Nephron (organoid): ENCODE measurements around the gene MRPL49.
"Not testable (repeated sequence)": the region's sequence is repeated elsewhere in the genome, so short reads cannot be mapped to it uniquely, and the experiment has no call there.

Experiments
- H3K27ac Mint-ChIP-seq, 3 experiments: 2 replicates each; pipeline ENCODE4 v1.8.0; 2020; ENCODE audit warnings: mixed read lengths in 3 of 3, mild to moderate bottlenecking in 2 of 3, moderate library complexity in 1 of 3
- H3K27me3 Mint-ChIP-seq: 2 replicates; pipeline ENCODE4 v1.8.0; 2021; ENCODE audit warnings: low read depth, mild to moderate bottlenecking, moderate library complexity, mixed read lengths
- H3K36me3 Mint-ChIP-seq: 2 replicates; pipeline ENCODE4 v1.8.0; 2020; ENCODE audit warnings: low read depth, mixed read lengths
- H3K4me1 Mint-ChIP-seq: 2 replicates; pipeline ENCODE4 v1.8.0; 2020; ENCODE audit warnings: mixed read lengths
- H3K4me3 Mint-ChIP-seq, 3 experiments: 2 replicates each; pipeline ENCODE4 v1.8.0; 2020; ENCODE audit warnings: mild to moderate bottlenecking in 3 of 3, mixed read lengths in 3 of 3, moderate library complexity in 2 of 3
- H3K9me3 Mint-ChIP-seq: 2 replicates; pipeline ENCODE4 v1.8.0; 2020; ENCODE audit warnings: mixed read lengths
- CTCF ChIP-seq, 3 experiments: fragments of 200-600 bp; sonication (generic); IDR thresholded peaks; one replicate each; pipeline ENCODE4 v1.5.0; 2021; ENCODE audit warnings: antibody characterized with exemption in 3 of 3; ENCODE audit not compliant: unreplicated experiment in 3 of 3

MRPL49 gene

GRCh38 chr11:65118097-65118837 lies 3.9 kb upstream of the MRPL49 start:
- peak overlapping the region; percentile 90 to 100 (median 90) for H3K4me3 Mint-ChIP-seq
- TF ChIP-seq CTCF (IDR thresholded peaks at IDR 0.05; ENCODE audit: unreplicated experiment in 3 of 3): peak in 1 of 3 experiments; percentile 48
- no peaks in the 10 kb centered on the region for H3K27me3 Mint-ChIP-seq
- H3K9me3 Mint-ChIP-seq: no peaks in the 10 kb centered on the region
- peak overlapping the region; percentile 80 to 91 (median 84) for H3K27ac Mint-ChIP-seq
- peaks cover 33% of the 10 kb centered on the region for H3K4me1 Mint-ChIP-seq
- peaks cover 32% of the 10 kb centered on the region for H3K36me3 Mint-ChIP-seq

DNA sequence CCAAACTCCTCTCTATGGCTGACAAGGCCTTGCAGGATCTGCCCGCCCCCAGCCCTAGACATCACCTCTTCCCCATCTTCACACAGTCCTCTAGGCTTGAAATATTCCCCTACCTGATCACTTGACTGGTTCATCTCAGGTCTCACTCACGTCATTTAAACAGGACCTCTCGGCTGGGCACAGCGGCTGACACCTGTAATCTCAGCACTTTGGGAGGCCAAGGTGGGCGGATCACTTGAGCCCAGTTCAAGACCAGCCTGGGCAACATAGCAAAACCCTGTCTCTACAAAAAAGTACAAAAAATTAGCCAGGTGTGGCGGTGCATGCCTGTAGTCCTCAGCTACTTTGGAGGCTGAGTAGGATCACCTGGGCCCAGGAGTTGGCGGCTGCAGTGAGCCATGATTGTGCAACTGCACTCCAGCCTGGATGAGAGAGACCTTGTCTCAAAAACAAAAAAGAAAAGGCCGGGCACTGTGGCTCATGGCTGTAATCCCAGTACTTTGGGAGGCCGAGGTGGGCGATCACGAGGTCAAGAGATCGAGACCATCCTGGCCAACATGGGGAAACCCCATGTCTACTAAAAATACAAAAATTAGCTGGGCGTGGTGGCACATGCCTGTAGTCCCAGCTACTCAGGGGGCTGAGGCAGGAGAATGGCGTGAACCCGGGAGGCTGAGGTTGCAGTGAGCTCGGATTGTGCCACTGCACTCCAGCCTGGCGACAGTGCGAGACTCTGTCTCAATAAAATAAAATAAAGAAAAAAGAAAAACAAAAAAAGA lies 3.0 kb upstream of the MRPL49 start:
- not testable (repeated sequence) for H3K27me3 Mint-ChIP-seq, H3K9me3 Mint-ChIP-seq
- Mint-ChIP-seq H3K4me1 (peaks cover 26% of the 10 kb centered on the region), H3K27ac (peak overlapping the region in 2 of 3 experiments; percentile 32 to 44), H3K36me3 (peaks cover 34% of the 10 kb centered on the region), H3K4me3 (peak overlapping the region; percentile 76 to 100 (median 98))

GRCh38 chr11:65119670-65119995 lies 2.5 kb upstream of the MRPL49 start:
- Mint-ChIP-seq H3K27me3 (no peaks in the 10 kb centered on the region), H3K4me1 (peaks cover 28% of the 10 kb centered on the region), H3K4me3 (peak overlapping the region; percentile 76 to 100 (median 98)), H3K36me3 (peaks cover 39% of the 10 kb centered on the region), H3K9me3 (no peaks in the 10 kb centered on the region), H3K27ac (peak overlapping the region in 1 of 3 experiments; percentile 32)
- no peak for TF ChIP-seq CTCF (IDR thresholded peaks at IDR 0.05; ENCODE audit: unreplicated experiment in 3 of 3)

DNA sequence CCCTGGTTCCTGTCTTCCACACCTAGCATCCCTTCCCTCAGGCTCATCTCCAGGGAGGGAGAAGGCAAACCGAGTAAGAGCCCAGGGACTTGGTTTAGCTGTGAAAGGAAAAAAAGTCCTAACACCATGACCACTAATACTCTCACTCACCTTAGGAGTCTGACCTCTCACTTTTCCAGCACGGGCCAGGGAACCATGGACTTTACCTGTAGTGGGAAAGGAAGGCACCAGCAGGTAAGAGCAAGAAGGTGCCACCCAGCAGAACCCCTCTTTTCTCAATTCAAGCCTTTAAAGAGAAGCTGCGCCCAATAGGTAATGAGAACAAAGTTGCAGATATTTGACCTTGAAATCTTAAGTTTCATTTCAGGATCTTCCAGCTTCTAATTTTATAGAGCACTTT lies 1.3 kb upstream of the MRPL49 start:
- peak overlapping the region; percentile 94 to 98 (median 97) for H3K27ac Mint-ChIP-seq
- H3K4me1 Mint-ChIP-seq: peaks cover 28% of the 10 kb centered on the region
- no peaks in the 10 kb centered on the region for H3K9me3 Mint-ChIP-seq
- TF ChIP-seq CTCF (IDR thresholded peaks at IDR 0.05; ENCODE audit: unreplicated experiment in 3 of 3): no peak
- peaks cover 42% of the 10 kb centered on the region for H3K36me3 Mint-ChIP-seq
- peak overlapping the region; percentile 98 to 100 (median 99) for H3K4me3 Mint-ChIP-seq
- no peaks in the 10 kb centered on the region for H3K27me3 Mint-ChIP-seq

DNA sequence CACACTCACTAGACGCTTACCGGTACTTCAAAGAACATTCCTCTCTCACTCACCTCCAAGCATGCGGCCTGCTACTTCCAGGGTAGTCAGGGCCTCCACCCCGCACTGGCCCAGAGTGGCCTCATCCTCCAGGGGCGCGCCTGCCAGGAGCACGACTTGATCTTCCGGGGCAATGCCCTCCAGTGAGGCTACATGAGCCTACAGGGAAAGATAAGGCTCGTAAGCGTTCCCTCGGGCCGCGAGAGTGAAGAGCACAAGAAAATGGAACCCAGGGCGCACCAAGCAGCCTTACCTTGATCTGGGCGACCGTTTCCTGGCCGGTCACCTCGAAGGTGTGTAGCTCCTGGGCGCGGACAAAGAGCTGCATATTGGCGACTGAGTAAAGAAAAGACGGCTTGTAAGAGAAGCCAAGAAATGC lies 665 bp upstream of the MRPL49 start:
- H3K27me3 Mint-ChIP-seq: no peaks in the 10 kb centered on the region
- peak overlapping the region; percentile 94 to 98 (median 97) for H3K27ac Mint-ChIP-seq
- peak overlapping the region; percentile 98 to 100 (median 99) for H3K4me3 Mint-ChIP-seq
- TF ChIP-seq CTCF (IDR thresholded peaks at IDR 0.05; ENCODE audit: unreplicated experiment in 3 of 3): no peak
- peaks cover 28% of the 10 kb centered on the region for H3K4me1 Mint-ChIP-seq
- no peaks in the 10 kb centered on the region for H3K9me3 Mint-ChIP-seq
- peaks cover 44% of the 10 kb centered on the region for H3K36me3 Mint-ChIP-seq

GRCh38 chr11:65124480-65125196 lies 2.5 kb downstream of the MRPL49 start:
- H3K27me3 Mint-ChIP-seq: no peaks in the 10 kb centered on the region
- H3K9me3 Mint-ChIP-seq: no peaks in the 10 kb centered on the region
- H3K4me3 Mint-ChIP-seq: peak overlapping the region; percentile 78 to 85 (median 84)
- no peak for TF ChIP-seq CTCF (IDR thresholded peaks at IDR 0.05; ENCODE audit: unreplicated experiment in 3 of 3)
- H3K36me3 Mint-ChIP-seq: peaks cover 40% of the 10 kb centered on the region
- no peak overlapping the region for H3K27ac Mint-ChIP-seq
- peaks cover 20% of the 10 kb centered on the region for H3K4me1 Mint-ChIP-seq
